ENCODE measurements around the gene CAMSAP1.

- TF ChIP-seq, protein P1, sequence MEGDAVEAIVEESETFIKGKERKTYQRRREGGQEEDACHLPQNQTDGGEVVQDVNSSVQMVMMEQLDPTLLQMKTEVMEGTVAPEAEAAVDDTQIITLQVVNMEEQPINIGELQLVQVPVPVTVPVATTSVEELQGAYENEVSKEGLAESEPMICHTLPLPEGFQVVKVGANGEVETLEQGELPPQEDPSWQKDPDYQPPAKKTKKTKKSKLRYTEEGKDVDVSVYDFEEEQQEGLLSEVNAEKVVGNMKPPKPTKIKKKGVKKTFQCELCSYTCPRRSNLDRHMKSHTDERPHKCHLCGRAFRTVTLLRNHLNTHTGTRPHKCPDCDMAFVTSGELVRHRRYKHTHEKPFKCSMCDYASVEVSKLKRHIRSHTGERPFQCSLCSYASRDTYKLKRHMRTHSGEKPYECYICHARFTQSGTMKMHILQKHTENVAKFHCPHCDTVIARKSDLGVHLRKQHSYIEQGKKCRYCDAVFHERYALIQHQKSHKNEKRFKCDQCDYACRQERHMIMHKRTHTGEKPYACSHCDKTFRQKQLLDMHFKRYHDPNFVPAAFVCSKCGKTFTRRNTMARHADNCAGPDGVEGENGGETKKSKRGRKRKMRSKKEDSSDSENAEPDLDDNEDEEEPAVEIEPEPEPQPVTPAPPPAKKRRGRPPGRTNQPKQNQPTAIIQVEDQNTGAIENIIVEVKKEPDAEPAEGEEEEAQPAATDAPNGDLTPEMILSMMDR (IDR thresholded peaks at IDR 0.05 in 2 of 3, conservative IDR thresholded peaks at IDR 0.05 in 1 of 3; ENCODE audit: control insufficient read depth in 2 of 3, extremely low read depth in 1 of 3, insufficient read depth in 1 of 3, low read depth in 3 of 3, low read length in 3 of 3) = no peak
- no peak for TF ChIP-seq EGR1 (IDR thresholded peaks at IDR 0.05; ENCODE audit: borderline replicate concordance in 1 of 2, low read depth in 2 of 2, low read length in 2 of 2)
- TF ChIP-seq, protein P2, sequence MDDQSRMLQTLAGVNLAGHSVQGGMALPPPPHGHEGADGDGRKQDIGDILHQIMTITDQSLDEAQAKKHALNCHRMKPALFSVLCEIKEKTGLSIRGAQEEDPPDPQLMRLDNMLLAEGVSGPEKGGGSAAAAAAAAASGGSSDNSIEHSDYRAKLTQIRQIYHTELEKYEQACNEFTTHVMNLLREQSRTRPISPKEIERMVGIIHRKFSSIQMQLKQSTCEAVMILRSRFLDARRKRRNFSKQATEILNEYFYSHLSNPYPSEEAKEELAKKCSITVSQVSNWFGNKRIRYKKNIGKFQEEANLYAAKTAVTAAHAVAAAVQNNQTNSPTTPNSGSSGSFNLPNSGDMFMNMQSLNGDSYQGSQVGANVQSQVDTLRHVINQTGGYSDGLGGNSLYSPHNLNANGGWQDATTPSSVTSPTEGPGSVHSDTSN (IDR thresholded peaks at IDR 0.05; ENCODE audit: insufficient replicate concordance, low read depth, low read length) = no peak
- no peak for TF ChIP-seq POLR2A (IDR thresholded peaks at IDR 0.05; ENCODE audit: low read depth, low read length)
- no peak for TF ChIP-seq POLR2AphosphoS5 (IDR thresholded peaks at IDR 0.05; ENCODE audit: low read length)
- TF ChIP-seq POLR2AphosphoS2 (IDR thresholded peaks at IDR 0.05; ENCODE audit: low read depth, low read length) = no peak
- no peak for TF ChIP-seq ESRRA (IDR thresholded peaks at IDR 0.05; ENCODE audit: low read length)
- TF ChIP-seq WRNIP1 (IDR thresholded peaks at IDR 0.05; ENCODE audit: borderline replicate concordance, low read depth, low read length) = no peak
- TF ChIP-seq SIN3A (IDR thresholded peaks at IDR 0.05; ENCODE audit: low read depth, low read length) = no peak
Measured at GRCh38 chr9:135777623-135778177, 129.6 kb downstream of the CAMSAP1 start.
